Measurements from ENCODE around the gene SLC1A2.

Gene SLC1A2

DNA sequence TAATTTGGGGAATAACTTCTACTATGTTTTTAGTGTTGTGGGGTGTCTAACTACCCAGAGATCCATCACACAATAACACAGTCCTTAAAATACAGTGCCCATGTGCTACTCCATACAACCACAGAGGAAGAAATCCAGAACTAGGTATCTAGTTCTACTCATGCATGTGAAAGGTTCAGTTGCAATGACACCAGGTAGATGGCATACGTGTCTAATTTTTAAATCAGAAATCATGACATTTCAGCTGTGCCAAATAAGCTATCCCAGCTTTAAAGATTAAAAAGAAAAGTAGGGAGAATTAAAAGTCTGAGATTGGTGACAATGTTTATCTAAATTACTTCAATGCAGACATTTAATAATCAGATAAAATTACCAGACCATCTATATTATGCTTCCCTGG, 158.2 kb downstream of the SLC1A2 start:
- H2AFZ ChIP-seq (ENCODE audit: low read length) = no peak overlapping the region
- H3K9me2 ChIP-seq (replicated peaks; ENCODE audit: low read depth, low read length) = no peaks in the 10 kb centered on the region
- H3K27me3 ChIP-seq (ENCODE audit: insufficient read depth, low read length, poor library complexity, severe bottlenecking) = no peaks in the 10 kb centered on the region
- no peak overlapping the region for H3K9ac ChIP-seq (ENCODE audit: low read depth, low read length, poor library complexity, severe bottlenecking)
- H3K9me3 ChIP-seq (ENCODE audit: insufficient read depth, low read depth, low read length) = no peaks in the 10 kb centered on the region
- H3K79me2 ChIP-seq (ENCODE audit: insufficient read depth, low read length) = no peaks in the 10 kb centered on the region
- H4K20me1 ChIP-seq (ENCODE audit: insufficient read depth, low read length, poor library complexity, severe bottlenecking) = no peaks in the 10 kb centered on the region
- H3K4me2 ChIP-seq (ENCODE audit: low read depth, low read length, poor library complexity, severe bottlenecking) = no peak overlapping the region
- H3F3A ChIP-seq (ENCODE audit: low read depth) = no peaks in the 10 kb centered on the region
- H3K36me3 ChIP-seq (ENCODE audit: insufficient read depth, low read length) = no peaks in the 10 kb centered on the region
- TF ChIP-seq, protein P1, sequence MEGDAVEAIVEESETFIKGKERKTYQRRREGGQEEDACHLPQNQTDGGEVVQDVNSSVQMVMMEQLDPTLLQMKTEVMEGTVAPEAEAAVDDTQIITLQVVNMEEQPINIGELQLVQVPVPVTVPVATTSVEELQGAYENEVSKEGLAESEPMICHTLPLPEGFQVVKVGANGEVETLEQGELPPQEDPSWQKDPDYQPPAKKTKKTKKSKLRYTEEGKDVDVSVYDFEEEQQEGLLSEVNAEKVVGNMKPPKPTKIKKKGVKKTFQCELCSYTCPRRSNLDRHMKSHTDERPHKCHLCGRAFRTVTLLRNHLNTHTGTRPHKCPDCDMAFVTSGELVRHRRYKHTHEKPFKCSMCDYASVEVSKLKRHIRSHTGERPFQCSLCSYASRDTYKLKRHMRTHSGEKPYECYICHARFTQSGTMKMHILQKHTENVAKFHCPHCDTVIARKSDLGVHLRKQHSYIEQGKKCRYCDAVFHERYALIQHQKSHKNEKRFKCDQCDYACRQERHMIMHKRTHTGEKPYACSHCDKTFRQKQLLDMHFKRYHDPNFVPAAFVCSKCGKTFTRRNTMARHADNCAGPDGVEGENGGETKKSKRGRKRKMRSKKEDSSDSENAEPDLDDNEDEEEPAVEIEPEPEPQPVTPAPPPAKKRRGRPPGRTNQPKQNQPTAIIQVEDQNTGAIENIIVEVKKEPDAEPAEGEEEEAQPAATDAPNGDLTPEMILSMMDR (conservative IDR thresholded peaks at IDR 0.05; ENCODE audit: low read length) = no peak
- no peak for TF ChIP-seq EZH2phosphoT487 (IDR thresholded peaks at IDR 0.05; ENCODE audit: borderline replicate concordance)
- H3K4me1 ChIP-seq (ENCODE audit: insufficient read depth, low read length, poor library complexity, severe bottlenecking) = no peaks in the 10 kb centered on the region
- H3K4me3 ChIP-seq (ENCODE audit: low read length, poor library complexity, severe bottlenecking) = no peak overlapping the region

DNA sequence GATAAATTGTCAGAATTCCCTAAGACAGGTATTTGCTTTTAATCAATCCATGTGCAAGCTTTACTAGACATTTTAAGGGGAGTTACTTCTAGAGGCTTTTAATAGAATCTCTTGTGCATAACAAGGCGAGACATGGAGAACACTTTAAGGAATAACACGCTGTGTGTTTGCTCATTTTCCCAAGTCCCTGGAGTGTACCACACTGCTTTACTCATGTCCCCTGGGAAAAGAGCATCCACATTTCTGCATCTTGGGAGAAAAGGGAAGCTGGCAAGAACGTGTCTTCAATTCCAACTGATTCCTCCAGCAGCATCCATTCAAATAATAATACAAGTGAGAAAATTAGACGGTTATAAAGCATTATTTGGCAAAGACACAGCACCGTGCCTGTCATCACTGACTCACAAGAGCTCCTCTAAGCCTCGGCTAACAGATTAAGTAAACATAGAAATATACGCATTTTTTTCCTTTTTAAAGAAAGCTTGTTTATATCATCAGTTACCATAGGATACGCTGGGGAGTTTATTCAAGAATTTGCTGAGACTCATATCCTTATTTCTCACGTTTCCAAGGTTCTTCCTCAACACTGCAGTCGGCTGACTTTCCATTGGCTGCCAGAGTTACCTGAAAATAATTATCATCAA, 158.9 kb downstream of the SLC1A2 start:
- Histone ChIP-seq H4K20me1 (ENCODE audit: insufficient read depth, low read length, poor library complexity, severe bottlenecking) (no peaks in the 10 kb centered on the region), H3K9me3 (ENCODE audit: insufficient read depth, low read depth, low read length) (no peaks in the 10 kb centered on the region), H3F3A (ENCODE audit: low read depth) (no peaks in the 10 kb centered on the region), H3K9me2 (replicated peaks; ENCODE audit: low read depth, low read length) (no peaks in the 10 kb centered on the region), H3K9ac (ENCODE audit: low read depth, low read length, poor library complexity, severe bottlenecking) (no peak overlapping the region), H3K4me3 (ENCODE audit: low read length, poor library complexity, severe bottlenecking) (no peak overlapping the region), H3K27me3 (ENCODE audit: insufficient read depth, low read length, poor library complexity, severe bottlenecking) (no peaks in the 10 kb centered on the region), H3K4me2 (ENCODE audit: low read depth, low read length, poor library complexity, severe bottlenecking) (no peak overlapping the region), H3K36me3 (ENCODE audit: insufficient read depth, low read length) (no peaks in the 10 kb centered on the region), H2AFZ (ENCODE audit: low read length) (no peak overlapping the region), H3K4me1 (ENCODE audit: insufficient read depth, low read length, poor library complexity, severe bottlenecking) (no peaks in the 10 kb centered on the region), H3K79me2 (ENCODE audit: insufficient read depth, low read length) (no peaks in the 10 kb centered on the region)
- no peak for TF ChIP-seq EZH2phosphoT487 (IDR thresholded peaks at IDR 0.05; ENCODE audit: borderline replicate concordance)
- TF ChIP-seq, protein P1 (conservative IDR thresholded peaks at IDR 0.05; ENCODE audit: low read length) = no peak

DNA sequence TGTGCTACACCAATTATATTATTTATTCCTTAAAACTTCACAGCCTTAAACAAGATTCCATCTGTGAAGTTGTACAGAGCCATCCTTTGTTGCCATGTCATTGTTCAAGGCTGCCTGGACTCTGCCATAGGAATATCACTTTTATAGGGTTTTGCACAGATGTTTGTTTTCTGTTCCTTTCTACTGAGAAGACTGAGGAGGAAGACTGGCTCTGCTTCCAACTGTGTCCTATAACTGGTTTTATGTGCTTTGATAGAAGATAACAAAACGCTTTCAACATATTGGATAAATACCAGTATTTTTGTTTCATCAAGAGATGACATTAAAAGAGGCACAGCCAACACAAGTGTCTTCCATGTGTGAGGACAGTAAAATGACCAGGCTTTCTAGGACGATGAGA, 159.8 kb downstream of the SLC1A2 start:
- no peaks in the 10 kb centered on the region for H3K4me1 ChIP-seq (ENCODE audit: insufficient read depth, low read length, poor library complexity, severe bottlenecking)
- H2AFZ ChIP-seq (ENCODE audit: low read length) = no peak overlapping the region
- H3F3A ChIP-seq (ENCODE audit: low read depth) = no peaks in the 10 kb centered on the region
- H3K36me3 ChIP-seq (ENCODE audit: insufficient read depth, low read length) = no peaks in the 10 kb centered on the region
- no peak overlapping the region for H3K4me3 ChIP-seq (ENCODE audit: low read length, poor library complexity, severe bottlenecking)
- TF ChIP-seq, protein P1 (conservative IDR thresholded peaks at IDR 0.05; ENCODE audit: low read length) = no peak
- no peak for TF ChIP-seq EZH2phosphoT487 (IDR thresholded peaks at IDR 0.05; ENCODE audit: borderline replicate concordance)
- H3K27me3 ChIP-seq (ENCODE audit: insufficient read depth, low read length, poor library complexity, severe bottlenecking) = no peaks in the 10 kb centered on the region
- H4K20me1 ChIP-seq (ENCODE audit: insufficient read depth, low read length, poor library complexity, severe bottlenecking) = no peaks in the 10 kb centered on the region
- H3K4me2 ChIP-seq (ENCODE audit: low read depth, low read length, poor library complexity, severe bottlenecking) = no peak overlapping the region
- no peaks in the 10 kb centered on the region for H3K9me2 ChIP-seq (replicated peaks; ENCODE audit: low read depth, low read length)
- H3K79me2 ChIP-seq (ENCODE audit: insufficient read depth, low read length) = no peaks in the 10 kb centered on the region
- no peak overlapping the region for H3K9ac ChIP-seq (ENCODE audit: low read depth, low read length, poor library complexity, severe bottlenecking)
- no peaks in the 10 kb centered on the region for H3K9me3 ChIP-seq (ENCODE audit: insufficient read depth, low read depth, low read length)

All from Loucy (cell line).